ENCODE measurements around the gene ASPRV1. TPM values are rescaled to one million over a fixed set of nuclear protein-coding genes. Genes with fewer than 3 reads are reported as not detected.

Gene ASPRV1
- polyA plus RNA-seq, 1 of the 3 experiments (the other 2 are of a cell fraction): 0.20 TPM

- Histone ChIP-seq H3K79me2 (ENCODE audit: insufficient read depth) (no peaks in the 10 kb centered on the region), H3F3A (replicated peaks; ENCODE audit: insufficient read depth) (peaks cover 4% of the 10 kb centered on the region), H4K20me1 (ENCODE audit: insufficient read depth) (no peaks in the 10 kb centered on the region), H3K4me2 (no peak overlapping the region), H3K4me1 (ENCODE audit: control insufficient read depth in 1 of 2, insufficient read depth in 2 of 2, low read depth in 1 of 2, low read length in 1 of 2) (peaks cover 0 to 5% of the 10 kb centered on the region in 2 experiments; a peak in 1 of 4 replicates), H3K9ac (no peak overlapping the region), H3K27me3 (ENCODE audit: insufficient read depth) (no peaks in the 10 kb centered on the region), H3K27ac (ENCODE audit: low read depth in 2 of 2, low read length in 1 of 2) (no peak overlapping the region), H3K36me3 (replicated peaks in 1 of 2; ENCODE audit: control insufficient read depth in 1 of 2, insufficient read depth in 2 of 2, low read length in 1 of 2) (peaks cover 31 to 39% of the 10 kb centered on the region in 2 experiments), H3K9me3 (no peaks in the 10 kb centered on the region), H3K4me3 (ENCODE audit: low read depth in 2 of 2, low read length in 1 of 2) (no peak overlapping the region), H3K9me2 (no peaks in the 10 kb centered on the region), H2AFZ (ENCODE audit: low read depth) (no peak overlapping the region)
- ChIA-PET CTCF (interaction anchor here (0.7 to 0.9 kb wide), 2 partner anchors 8 to 23 kb away, joined by 3 read pairs; no protein-coding TSS in a partner anchor), POLR2A (no interaction called here)
- DNase-seq: no peak
- WGBS (ENCODE audit: low lambda C conversion rate): 95% methylated on average over 14 of the region's 14 CpGs
- no peak for TF ChIP-seq GATA2 (CRISPR knock-in tag; IDR thresholded peaks at IDR 0.05)
Measured at GRCh38 chr2:69939722-69940121, 21.7 kb downstream of the ASPRV1 start.

GRCh38 chr2:69937968-69938367 is 23.5 kb downstream of the ASPRV1 start:
- Histone ChIP-seq H3K4me2 (no peak overlapping the region), H3K9me2 (no peaks in the 10 kb centered on the region), H3K4me1 (ENCODE audit: control insufficient read depth in 1 of 2, insufficient read depth in 2 of 2, low read depth in 1 of 2, low read length in 1 of 2) (peaks cover 0 to 5% of the 10 kb centered on the region in 2 experiments; a peak in 1 of 4 replicates), H3K27ac (ENCODE audit: low read depth in 2 of 2, low read length in 1 of 2) (no peak overlapping the region), H3K27me3 (ENCODE audit: insufficient read depth) (no peaks in the 10 kb centered on the region), H2AFZ (ENCODE audit: low read depth) (no peak overlapping the region), H3K79me2 (ENCODE audit: insufficient read depth) (no peaks in the 10 kb centered on the region), H3K9ac (no peak overlapping the region), H3K9me3 (no peaks in the 10 kb centered on the region), H3F3A (replicated peaks; ENCODE audit: insufficient read depth) (peaks cover 8% of the 10 kb centered on the region), H4K20me1 (ENCODE audit: insufficient read depth) (no peaks in the 10 kb centered on the region), H3K36me3 (replicated peaks in 1 of 2; ENCODE audit: control insufficient read depth in 1 of 2, insufficient read depth in 2 of 2, low read length in 1 of 2) (peaks cover 31 to 32% of the 10 kb centered on the region in 2 experiments), H3K4me3 (ENCODE audit: low read depth in 2 of 2, low read length in 1 of 2) (no peak overlapping the region)
- ChIA-PET CTCF (no interaction called here), POLR2A (no interaction called here)
- 95% methylated on average over 13 of the region's 14 CpGs for WGBS (ENCODE audit: low lambda C conversion rate)
- no peak for DNase-seq
- TF ChIP-seq POLR2AphosphoS5 (IDR thresholded peaks at IDR 0.05; ENCODE audit: low read depth, low read length): no peak
- TF ChIP-seq MXI1 (IDR thresholded peaks at IDR 0.05; ENCODE audit: low read depth, low read length): no peak
- no peak for TF ChIP-seq RCOR1 (IDR thresholded peaks at IDR 0.05; ENCODE audit: low read length)
- no peak for TF ChIP-seq CTCF (IDR thresholded peaks at IDR 0.05)
- no peak for TF ChIP-seq ZBTB33 (IDR thresholded peaks at IDR 0.05; ENCODE audit: borderline replicate concordance, low read depth)
- TF ChIP-seq TEAD4 (IDR thresholded peaks at IDR 0.05; ENCODE audit: borderline replicate concordance, insufficient read depth): no peak
- no peak for TF ChIP-seq RXRA (IDR thresholded peaks at IDR 0.05; ENCODE audit: borderline replicate concordance, low read depth)
- no peak for TF ChIP-seq YY1 (IDR thresholded peaks at IDR 0.05; ENCODE audit: low read depth)
- TF ChIP-seq TCF12 (IDR thresholded peaks at IDR 0.05): no peak
- TF ChIP-seq EZH2phosphoT487 (IDR thresholded peaks at IDR 0.05; ENCODE audit: borderline replicate concordance, low read depth): no peak
- TF ChIP-seq MEF2A (IDR thresholded peaks at IDR 0.05; ENCODE audit: borderline replicate concordance, low read depth): no peak
- TF ChIP-seq GABPA (IDR thresholded peaks at IDR 0.05; ENCODE audit: low read depth): no peak
- no peak for TF ChIP-seq REST (IDR thresholded peaks at IDR 0.05; ENCODE audit: low read depth, low read length)
- TF ChIP-seq USF2 (IDR thresholded peaks at IDR 0.05; ENCODE audit: borderline replicate concordance, low read depth, low read length): no peak
- no peak for TF ChIP-seq RAD21 (IDR thresholded peaks at IDR 0.05; ENCODE audit: low read length)
- no peak for TF ChIP-seq GATA2 (CRISPR knock-in tag; IDR thresholded peaks at IDR 0.05)
- TF ChIP-seq EP300 (IDR thresholded peaks at IDR 0.05; ENCODE audit: borderline replicate concordance in 1 of 2, low read depth in 1 of 2, low read length in 1 of 2): no peak
